GM18507 (cell line): ENCODE data around the gene TTC33.

ENCODE experiments used
- DNase-seq: peaks from one replicate; pipeline ENCODE4 v3.0.0; 2011; ENCODE audit warnings: low read depth; ENCODE audit not compliant: insufficient read length; ENCODE audit errors: extremely low spot score
- FAIRE-seq: peaks from 2 replicates; lab custom pipeline; 2011; peaks lifted over from hg19 to GRCh38; lab: Jason Lieb, UNC

Gene TTC33

GRCh38 chr5:40781843-40782409 lies 26.2 kb upstream of the TTC33 start:
- FAIRE-seq = no peak
- no peak for DNase-seq

GRCh38 chr5:40780858-40781257 lies 25.1 kb upstream of the TTC33 start:
- FAIRE-seq (no peak), DNase-seq (no peak)

GRCh38 chr5:40780199-40780598 lies 24.4 kb upstream of the TTC33 start:
- no peak for DNase-seq
- no peak for FAIRE-seq

- DNase-seq (no peak), FAIRE-seq (no peak)
Observed at GRCh38 chr5:40779561-40779960, 23.8 kb upstream of the TTC33 start.

GRCh38 chr5:40778133-40778532 lies 22.4 kb upstream of the TTC33 start:
- DNase-seq = no peak
- no peak for FAIRE-seq

- FAIRE-seq (no peak), DNase-seq (no peak)
Observed at GRCh38 chr5:40776658-40776977, 20.9 kb upstream of the TTC33 start.

- FAIRE-seq (no peak), DNase-seq (no peak)
Observed at GRCh38 chr5:40775846-40776657, 20.3 kb upstream of the TTC33 start.

- no peak for DNase-seq
- FAIRE-seq = no peak
Observed at GRCh38 chr5:40775085-40775845, 19.5 kb upstream of the TTC33 start.

GRCh38 chr5:40774623-40775022 lies 18.9 kb upstream of the TTC33 start:
- FAIRE-seq = no peak
- no peak for DNase-seq

- FAIRE-seq (no peak), DNase-seq (no peak)
Observed at GRCh38 chr5:40770764-40771163, 15.0 kb upstream of the TTC33 start.

- FAIRE-seq (no peak), DNase-seq (no peak)
Observed at GRCh38 chr5:40762705-40763104, 6.9 kb upstream of the TTC33 start.

GRCh38 chr5:40757400-40757799 lies 1.6 kb upstream of the TTC33 start:
- FAIRE-seq = no peak
- no peak for DNase-seq

GRCh38 chr5:40755093-40755406 lies 711 bp downstream of the TTC33 start:
- peak; percentile 35 for DNase-seq
- FAIRE-seq = peak; percentile 89

GRCh38 chr5:40754381-40755092 lies 1.2 kb downstream of the TTC33 start:
- FAIRE-seq (no peak), DNase-seq (no peak)

- FAIRE-seq (no peak), DNase-seq (no peak)
Observed at GRCh38 chr5:40746703-40747102, 9.1 kb downstream of the TTC33 start.

GRCh38 chr5:40743771-40744170 lies 12.0 kb downstream of the TTC33 start:
- FAIRE-seq (no peak), DNase-seq (no peak)

- no peak for DNase-seq
- FAIRE-seq = no peak
Observed at GRCh38 chr5:40738502-40738901, 17.3 kb downstream of the TTC33 start.

- DNase-seq (no peak), FAIRE-seq (peak; percentile 76)
Observed at GRCh38 chr5:40736103-40736875, 19.5 kb downstream of the TTC33 start.

- no peak for FAIRE-seq
- DNase-seq = no peak
Observed at GRCh38 chr5:40735609-40736008, 20.2 kb downstream of the TTC33 start.

- no peak for DNase-seq
- FAIRE-seq = no peak
Observed at GRCh38 chr5:40734986-40735385, 20.8 kb downstream of the TTC33 start.
